Rectal smooth muscle tissue (tissue), 1 donor: ENCODE measurements around the gene DDB1.

Source experiments
- H3K27ac ChIP-seq: one replicate; pipeline ENCODE4 v1.7.0; 2013; ENCODE audit warnings: low read depth, low read length, inconsistent platforms
- H3K27me3 ChIP-seq: one replicate; pipeline ENCODE4 v1.7.0; 2013; ENCODE audit warnings: low read length; ENCODE audit not compliant: control insufficient read depth, insufficient read depth
- H3K36me3 ChIP-seq: one replicate; pipeline ENCODE4 v1.7.0; 2013; ENCODE audit warnings: low read length; ENCODE audit not compliant: control insufficient read depth, insufficient read depth
- H3K4me1 ChIP-seq: one replicate; pipeline ENCODE4 v1.7.0; 2013; ENCODE audit warnings: low read length; ENCODE audit not compliant: control insufficient read depth, insufficient read depth
- H3K4me3 ChIP-seq: one replicate; pipeline ENCODE4 v1.7.0; 2013; ENCODE audit warnings: low read length
- H3K9ac ChIP-seq: one replicate; pipeline ENCODE4 v1.7.0; 2013; ENCODE audit warnings: low read length

The DDB1 gene

DNA sequence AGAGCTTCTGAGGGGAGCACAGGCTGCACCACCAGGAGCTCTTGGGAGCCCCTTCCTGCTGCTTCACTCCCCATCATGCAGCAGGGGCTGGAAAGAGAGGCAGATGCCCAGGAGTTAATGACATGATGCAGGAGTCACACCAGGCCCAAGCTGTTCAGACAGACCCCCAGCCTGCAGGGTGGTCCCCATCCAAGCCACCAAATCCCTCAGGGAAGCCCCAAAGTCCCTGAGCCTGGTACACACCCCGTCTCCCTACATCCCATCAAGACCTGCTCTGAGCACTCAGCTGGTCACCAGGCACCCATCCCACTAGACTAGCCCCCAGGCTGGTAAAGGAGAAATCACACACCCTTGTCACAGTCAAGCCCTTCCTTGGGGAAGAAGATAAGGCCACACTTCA lies 17.4 kb upstream of the DDB1 start:
- H3K27me3 ChIP-seq: no peaks in the 10 kb centered on the region
- no peak overlapping the region for H3K27ac ChIP-seq
- no peaks in the 10 kb centered on the region for H3K4me1 ChIP-seq
- H3K9ac ChIP-seq: no peak overlapping the region
- H3K36me3 ChIP-seq: peaks cover 38% of the 10 kb centered on the region
- H3K4me3 ChIP-seq: no peak overlapping the region

DNA sequence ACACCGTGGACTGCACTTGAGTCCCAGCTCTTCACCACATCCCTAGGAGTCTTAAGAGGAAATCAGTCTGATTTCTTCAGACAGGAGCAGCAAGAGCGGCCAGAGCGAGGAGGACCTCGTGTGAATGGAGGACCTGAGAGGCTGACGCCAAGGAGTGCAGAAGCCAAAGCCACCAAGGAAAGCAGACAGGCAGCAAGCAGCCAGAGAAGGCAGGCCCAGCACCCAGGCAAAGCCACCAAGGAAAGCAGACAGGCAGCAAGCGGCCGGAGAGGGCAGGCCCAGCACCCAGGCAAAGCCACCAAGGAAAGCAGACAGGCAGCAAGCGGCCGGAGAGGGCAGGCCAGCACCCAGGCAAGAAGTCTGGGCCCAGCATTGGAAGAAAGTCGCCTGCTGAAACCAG lies 17.0 kb upstream of the DDB1 start:
- Histone ChIP-seq H3K4me1 (no peaks in the 10 kb centered on the region), H3K36me3 (peaks cover 38% of the 10 kb centered on the region)

DNA sequence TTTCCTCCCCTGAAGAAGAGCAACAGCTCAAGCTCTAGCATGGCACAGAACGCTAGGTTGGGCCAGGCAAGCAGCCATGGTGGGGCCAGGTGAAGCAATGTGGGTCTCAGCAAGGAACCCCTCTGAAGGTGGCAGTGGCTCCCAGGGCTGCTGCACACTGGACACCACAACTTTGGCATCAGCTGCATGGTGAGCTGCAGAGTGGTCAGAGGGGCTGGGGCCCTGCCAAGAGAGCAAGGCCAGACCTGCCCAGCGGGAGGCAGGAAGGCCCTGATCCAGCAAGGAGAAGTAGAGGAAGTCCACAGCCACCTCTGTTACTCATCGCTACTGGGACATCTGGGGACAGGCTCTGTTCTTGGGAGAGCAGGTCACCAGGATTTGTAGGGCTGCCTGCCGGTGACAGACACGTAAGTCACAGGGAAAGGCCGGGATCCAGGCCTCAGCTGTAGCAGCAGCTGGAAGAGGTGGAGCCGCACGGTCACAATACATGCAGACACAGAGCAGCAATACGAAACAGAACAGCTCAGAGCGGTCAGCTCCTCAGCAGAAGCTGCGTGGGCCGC lies 16.4 kb upstream of the DDB1 start:
- H3K27me3 ChIP-seq: no peaks in the 10 kb centered on the region
- H3K4me3 ChIP-seq: no peak overlapping the region
- H3K9ac ChIP-seq: no peak overlapping the region
- H3K27ac ChIP-seq: no peak overlapping the region
- H3K4me1 ChIP-seq: no peaks in the 10 kb centered on the region
- peaks cover 38% of the 10 kb centered on the region for H3K36me3 ChIP-seq

More for the DNA sequence above, 17.0 kb upstream of the DDB1 start:
- Histone ChIP-seq H3K4me3 (no peak overlapping the region), H3K9ac (no peak overlapping the region), H3K27me3 (no peaks in the 10 kb centered on the region), H3K27ac (no peak overlapping the region)

DNA sequence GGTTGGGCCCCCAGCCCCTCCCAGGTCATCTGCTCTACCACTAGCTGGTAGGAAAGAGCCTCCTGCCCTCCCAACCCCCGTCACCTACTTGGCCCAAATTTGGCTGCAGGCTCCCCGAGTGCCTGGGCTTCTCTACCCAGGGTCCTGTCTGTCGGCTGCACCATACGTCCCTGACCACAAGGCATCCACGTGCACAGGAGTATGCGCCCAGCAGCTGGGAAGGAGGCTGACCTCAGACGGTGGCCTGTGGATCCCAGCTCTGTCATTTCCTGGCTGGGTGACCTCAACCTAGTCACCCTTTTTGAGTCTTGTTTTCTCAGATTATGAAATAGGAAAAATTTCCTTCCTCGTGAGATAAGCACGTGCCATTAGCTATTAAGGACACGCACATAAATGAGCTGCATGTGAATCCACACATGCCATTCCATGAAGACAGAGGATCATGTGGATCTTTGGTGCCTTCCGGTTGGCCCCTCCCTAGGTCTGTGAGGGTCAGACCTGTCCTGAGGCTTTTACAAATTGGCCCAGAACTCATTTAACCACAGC lies 15.1 kb upstream of the DDB1 start:
- Histone ChIP-seq H3K36me3 (peaks cover 29% of the 10 kb centered on the region), H3K27ac (no peak overlapping the region), H3K27me3 (no peaks in the 10 kb centered on the region), H3K9ac (no peak overlapping the region), H3K4me3 (no peak overlapping the region), H3K4me1 (no peaks in the 10 kb centered on the region)

DNA sequence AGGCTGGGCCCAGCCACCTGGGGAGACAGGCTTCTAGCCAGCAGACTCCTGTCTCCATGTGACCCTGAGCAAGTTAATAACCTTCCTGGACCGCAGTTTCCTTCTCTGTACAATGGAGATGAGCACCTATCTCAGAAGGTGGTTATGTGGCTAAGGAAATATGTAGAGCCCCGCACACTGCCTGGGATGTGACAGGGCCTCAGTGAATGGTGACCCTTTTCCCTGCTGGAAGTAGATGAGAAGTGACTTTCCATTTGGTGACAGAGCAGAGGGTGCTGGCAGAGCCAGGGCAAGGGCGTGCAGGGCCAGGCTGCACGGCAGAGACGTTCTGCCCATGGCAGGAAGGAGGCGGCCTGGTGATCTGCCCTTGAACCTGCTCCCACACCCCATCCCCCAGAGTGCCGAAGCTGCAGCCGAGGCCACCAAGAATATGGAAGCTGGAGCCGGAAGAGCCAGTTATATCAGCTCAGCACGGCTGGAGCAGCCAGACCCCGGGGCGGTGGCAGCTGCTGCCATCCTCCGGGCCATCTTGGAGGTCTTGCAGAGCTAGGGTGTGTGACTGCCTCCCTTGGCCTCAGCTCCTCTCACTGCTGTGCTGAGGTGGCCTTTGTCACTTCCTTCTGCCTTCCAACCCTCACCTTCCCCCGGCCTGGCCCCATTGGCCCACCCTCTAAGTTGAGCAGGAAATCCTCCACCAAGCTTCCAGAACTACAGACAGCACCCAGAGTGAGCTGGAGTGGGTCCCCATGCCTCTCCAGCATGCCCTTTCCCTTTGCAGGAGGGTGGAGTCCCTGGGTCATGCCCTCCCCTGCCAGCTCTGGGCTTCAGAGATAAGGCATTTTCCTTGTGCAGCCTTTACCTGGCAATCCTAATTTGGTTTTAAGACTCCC lies 13.3 kb upstream of the DDB1 start:
- H3K4me3 ChIP-seq: no peak overlapping the region
- no peaks in the 10 kb centered on the region for H3K27me3 ChIP-seq
- H3K36me3 ChIP-seq: peaks cover 22% of the 10 kb centered on the region
- H3K27ac ChIP-seq: no peak overlapping the region
- H3K4me1 ChIP-seq: no peaks in the 10 kb centered on the region
- H3K9ac ChIP-seq: no peak overlapping the region

DNA sequence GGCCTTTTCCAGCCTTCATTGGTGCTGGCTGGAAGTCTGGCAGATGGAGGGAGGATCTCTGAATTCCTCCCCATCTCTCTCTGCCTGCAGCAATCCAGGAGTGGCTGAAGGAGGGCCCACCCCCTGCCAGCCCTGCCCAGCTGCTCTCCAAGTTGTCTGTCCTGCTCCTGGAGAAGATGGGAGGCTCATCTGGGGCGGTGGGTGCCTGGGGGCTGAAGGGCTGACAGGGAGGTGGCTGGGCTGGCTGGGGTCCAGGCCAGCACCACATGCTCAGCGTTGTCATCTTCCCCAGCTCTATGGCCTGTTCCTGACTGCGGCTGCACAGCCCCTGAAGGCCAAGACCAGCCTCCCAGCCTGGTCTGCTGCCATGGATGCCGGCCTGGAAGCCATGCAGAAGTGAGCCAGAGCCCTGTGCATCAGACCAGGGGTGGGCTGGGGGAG lies 12.3 kb upstream of the DDB1 start:
- Histone ChIP-seq H3K4me1 (no peaks in the 10 kb centered on the region), H3K36me3 (peaks cover 14% of the 10 kb centered on the region), H3K4me3 (no peak overlapping the region), H3K27ac (no peak overlapping the region), H3K9ac (no peak overlapping the region), H3K27me3 (no peaks in the 10 kb centered on the region)

DNA sequence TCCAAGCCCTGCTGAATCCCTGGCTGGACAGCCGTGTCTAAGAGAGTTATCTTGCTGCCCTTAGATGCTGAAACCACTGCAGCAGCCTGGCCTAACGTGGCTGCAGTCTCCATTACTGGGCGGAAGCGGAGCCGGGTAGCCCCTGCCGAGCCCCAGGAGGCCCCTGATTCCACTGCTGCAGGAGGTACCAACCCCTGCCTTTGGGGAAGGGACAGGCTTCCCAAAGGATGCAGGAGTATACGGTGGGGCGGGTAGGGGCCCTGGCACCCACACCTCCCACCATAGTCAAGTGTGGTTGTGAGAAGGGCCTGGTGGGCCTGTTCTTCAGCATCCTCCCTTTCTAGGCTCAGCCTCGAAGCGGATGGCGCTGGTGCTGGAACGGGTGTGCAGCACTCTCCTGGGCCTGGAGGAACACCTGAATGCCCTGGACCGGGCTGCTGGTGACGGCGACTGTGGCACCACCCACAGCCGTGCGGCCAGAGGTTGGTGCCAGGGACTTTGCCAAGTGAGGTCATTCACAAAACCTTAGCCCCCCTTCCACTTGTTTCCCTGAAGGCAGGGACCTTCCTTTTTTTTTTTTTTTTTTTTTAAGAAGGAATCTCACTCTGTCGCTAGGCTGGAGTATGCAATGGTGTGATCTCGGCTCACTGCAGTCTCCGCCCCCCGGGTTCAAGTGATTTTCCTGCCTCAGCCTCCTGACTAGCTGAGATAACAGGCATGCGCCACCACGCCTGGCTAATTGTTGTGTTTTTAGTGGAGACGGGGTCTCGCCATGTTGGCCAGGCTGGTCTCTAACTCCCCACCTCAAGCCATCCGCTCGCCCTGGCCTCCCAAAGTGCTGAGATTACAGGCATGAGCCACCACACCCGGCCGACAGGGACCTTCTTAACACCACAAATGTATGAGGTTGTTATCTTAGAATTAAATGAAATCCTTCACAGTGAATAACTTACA lies 11.2 kb upstream of the DDB1 start:
- Histone ChIP-seq H3K27me3 (no peaks in the 10 kb centered on the region), H3K9ac (no peak overlapping the region), H3K27ac (no peak overlapping the region), H3K4me1 (no peaks in the 10 kb centered on the region), H3K36me3 (peaks cover 7% of the 10 kb centered on the region), H3K4me3 (no peak overlapping the region)

DNA sequence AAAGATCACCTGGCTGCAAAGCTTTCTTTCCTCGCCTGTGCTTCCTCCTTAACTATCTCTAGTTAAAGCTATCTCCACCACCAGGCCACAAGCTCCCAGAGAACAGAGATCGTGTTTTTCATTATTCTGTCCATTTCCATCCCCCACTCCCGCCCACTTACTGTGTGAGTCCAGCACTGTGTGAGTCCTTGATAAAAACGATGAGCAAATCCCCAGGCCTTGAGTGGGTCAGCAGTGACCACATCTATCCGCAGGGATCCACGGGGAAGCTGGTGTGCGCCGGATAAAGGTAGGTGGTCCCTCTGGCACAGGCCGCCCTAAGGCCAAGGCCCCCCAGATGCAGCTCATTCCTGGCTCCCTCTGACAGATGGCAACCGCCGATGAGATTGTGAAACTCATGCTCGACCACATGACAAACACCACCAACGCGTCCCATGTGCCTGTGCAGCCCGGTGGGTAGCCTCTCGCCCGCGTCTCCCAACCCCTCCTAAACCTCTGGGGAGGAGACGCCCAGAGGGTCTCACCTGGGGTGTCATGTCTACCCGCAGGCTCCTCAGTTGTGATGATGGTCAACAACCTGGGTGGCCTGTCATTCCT lies 9.4 kb upstream of the DDB1 start:
- Histone ChIP-seq H3K4me1 (no peaks in the 10 kb centered on the region), H3K36me3 (peaks cover 3% of the 10 kb centered on the region), H3K27me3 (no peaks in the 10 kb centered on the region), H3K4me3 (no peak overlapping the region), H3K9ac (no peak overlapping the region), H3K27ac (no peak overlapping the region)

DNA sequence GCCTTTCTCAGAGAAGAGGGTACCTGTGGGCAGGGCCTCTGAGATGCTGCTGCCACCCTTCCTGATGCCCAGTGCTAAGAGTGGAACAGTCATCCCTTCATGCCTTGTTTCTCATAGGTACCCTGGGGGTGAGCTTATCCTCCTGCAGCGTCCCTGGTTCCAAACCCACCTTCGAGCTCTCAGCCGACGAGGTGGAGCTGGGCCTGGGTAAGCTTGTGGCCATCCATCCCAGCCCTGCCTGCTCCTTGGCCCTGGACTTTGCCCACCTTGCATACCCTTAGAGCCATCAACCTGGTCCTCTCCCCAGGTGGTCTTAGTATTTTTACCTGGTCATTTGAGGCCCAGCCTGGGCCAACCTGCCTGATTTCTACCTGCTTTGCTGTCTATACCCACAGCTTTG lies 8.8 kb upstream of the DDB1 start:
- Histone ChIP-seq H3K4me1 (no peaks in the 10 kb centered on the region), H3K27ac (no peak overlapping the region), H3K4me3 (no peak overlapping the region), H3K9ac (no peak overlapping the region), H3K27me3 (no peaks in the 10 kb centered on the region), H3K36me3 (peaks cover 3% of the 10 kb centered on the region)

DNA sequence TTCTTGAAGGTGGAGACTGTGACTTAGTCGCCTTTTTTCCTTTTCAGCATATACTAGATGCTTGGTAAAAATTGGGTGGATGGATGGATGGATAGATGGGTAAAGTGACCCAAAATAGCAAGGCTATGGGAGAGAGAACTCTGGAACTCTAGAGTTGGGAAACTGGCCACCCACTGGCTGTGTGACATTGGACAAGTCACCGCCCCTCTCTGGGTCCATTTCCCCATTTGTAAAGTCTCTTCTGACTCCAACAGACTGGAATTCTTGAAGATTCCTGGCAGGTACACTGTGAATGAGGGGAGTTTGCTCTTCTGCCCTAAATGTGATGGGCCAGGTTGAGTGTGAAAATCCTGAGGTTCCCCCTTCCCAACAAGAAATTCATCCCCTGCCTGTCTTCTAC lies 8.1 kb upstream of the DDB1 start:
- Histone ChIP-seq H3K9ac (no peak overlapping the region), H3K4me3 (no peak overlapping the region), H3K27ac (no peak overlapping the region), H3K27me3 (no peaks in the 10 kb centered on the region), H3K36me3 (peaks cover 3% of the 10 kb centered on the region), H3K4me1 (no peaks in the 10 kb centered on the region)

DNA sequence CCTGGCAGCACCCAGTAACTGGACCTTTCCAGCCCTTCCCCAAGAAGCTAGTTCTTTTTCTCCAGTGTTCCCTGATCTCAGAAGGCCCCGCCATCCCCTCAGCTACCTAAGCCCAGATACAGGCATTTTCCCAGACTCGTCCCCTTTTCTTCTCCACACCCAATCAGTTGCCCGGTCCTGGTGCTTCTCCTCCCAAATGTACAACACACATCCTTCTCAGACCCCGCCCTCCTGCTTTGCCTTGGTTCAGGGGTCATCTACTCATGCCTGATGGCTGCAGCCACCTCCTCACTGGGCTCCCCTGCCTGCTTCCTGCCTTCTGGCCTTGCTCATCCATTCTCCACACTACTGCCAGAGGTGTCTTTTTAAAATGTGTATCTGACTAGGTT lies 6.6 kb upstream of the DDB1 start:
- Histone ChIP-seq H3K36me3 (peaks cover 3% of the 10 kb centered on the region), H3K9ac (no peak overlapping the region), H3K27ac (no peak overlapping the region), H3K27me3 (no peaks in the 10 kb centered on the region), H3K4me3 (no peak overlapping the region), H3K4me1 (no peaks in the 10 kb centered on the region)
